ENCODE data around the gene HPSE.

HPSE gene

DNA sequence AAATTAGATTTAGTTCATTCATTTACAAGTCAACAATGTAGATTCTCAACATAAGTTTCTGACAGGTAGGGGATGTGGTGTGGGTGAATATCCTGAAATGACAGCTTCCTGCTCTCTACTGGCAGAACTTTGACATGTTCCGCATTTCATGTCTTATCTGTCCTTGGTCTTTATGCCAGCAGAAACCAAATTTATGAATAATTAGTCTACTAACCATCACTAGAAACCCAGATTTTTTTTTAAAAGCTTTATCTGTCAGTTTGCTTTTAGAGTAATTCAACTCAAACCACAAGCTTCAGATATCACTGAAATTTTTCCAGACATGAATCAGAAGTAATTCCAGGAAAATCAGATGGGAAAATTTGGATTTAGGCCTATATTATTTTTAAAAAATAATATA is 68.0 kb downstream of the HPSE start:
- in situ Hi-C loops (cut with HindIII; ENCODE audit: low pct_unique_long_range_greater_than_20kb, low sequenced_read_pairs), result no loop called here
- no peak for TF ChIP-seq JUND (IDR thresholded peaks at IDR 0.05; ENCODE audit: low read depth)
- no peak for DNase-seq (ENCODE audit: low read depth in 1 of 2, low spot score in 1 of 2)

DNA sequence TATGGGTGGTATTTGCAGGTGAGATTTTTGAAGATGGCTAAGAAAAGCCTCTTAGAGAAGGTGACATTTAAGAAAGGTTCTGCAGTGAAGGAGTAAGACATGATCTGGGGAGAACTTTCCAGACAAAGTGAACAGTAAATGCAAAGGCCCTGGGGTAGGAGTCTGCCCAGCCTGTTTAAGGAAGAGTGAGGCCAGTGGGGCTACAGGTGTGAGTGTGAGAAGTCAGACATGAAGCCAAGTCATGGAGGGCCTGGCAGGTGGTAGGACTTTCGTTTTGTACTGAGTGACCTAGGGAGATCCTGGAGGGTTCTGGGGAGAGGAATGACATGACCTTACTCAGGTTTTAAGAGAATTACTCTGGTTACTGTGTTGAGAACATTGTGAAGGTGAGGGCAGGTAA is 71.5 kb downstream of the HPSE start:
- DNase-seq (ENCODE audit: low read depth in 1 of 2, low spot score in 1 of 2), result no peak
- no peak for TF ChIP-seq JUND (IDR thresholded peaks at IDR 0.05; ENCODE audit: low read depth)
- in situ Hi-C loops (cut with HindIII; ENCODE audit: low pct_unique_long_range_greater_than_20kb, low sequenced_read_pairs), result no loop called here

GRCh38 chr4:83262682-83263081 is 72.0 kb downstream of the HPSE start:
- TF ChIP-seq JUND (IDR thresholded peaks at IDR 0.05; ENCODE audit: low read depth), result no peak
- DNase-seq (ENCODE audit: low read depth in 1 of 2, low spot score in 1 of 2), result no peak
- in situ Hi-C loops (cut with HindIII; ENCODE audit: low pct_unique_long_range_greater_than_20kb, low sequenced_read_pairs), result no loop called here

- no peak for TF ChIP-seq JUND (IDR thresholded peaks at IDR 0.05; ENCODE audit: low read depth)
- in situ Hi-C loops (cut with HindIII; ENCODE audit: low pct_unique_long_range_greater_than_20kb, low sequenced_read_pairs), result no loop called here
- DNase-seq (ENCODE audit: low read depth in 1 of 2, low spot score in 1 of 2), result no peak
Measured at GRCh38 chr4:83261307-83261706, 73.3 kb downstream of the HPSE start.

DNA sequence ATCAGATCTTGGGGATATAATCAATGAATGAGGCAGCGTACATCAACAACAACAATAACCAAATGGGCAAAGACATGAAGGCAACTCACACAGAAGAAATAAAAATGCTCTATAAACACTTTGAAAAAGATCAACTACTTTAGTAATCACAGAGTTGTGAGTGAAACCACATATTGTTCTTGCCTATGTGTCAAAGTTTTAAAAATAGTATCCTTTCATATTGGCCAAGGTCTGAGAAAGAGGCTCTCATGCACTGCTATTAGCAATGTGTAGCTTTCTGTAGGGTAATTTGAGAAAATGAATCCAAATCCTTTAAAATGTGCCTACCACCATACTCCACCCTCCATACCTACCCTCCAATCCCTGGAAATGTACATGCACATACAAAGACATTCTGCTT is 75.1 kb downstream of the HPSE start:
- TF ChIP-seq JUND (IDR thresholded peaks at IDR 0.05; ENCODE audit: low read depth), result no peak
- in situ Hi-C loops (cut with HindIII; ENCODE audit: low pct_unique_long_range_greater_than_20kb, low sequenced_read_pairs), result no loop called here
- DNase-seq (ENCODE audit: low read depth in 1 of 2, low spot score in 1 of 2), result no peak

DNA sequence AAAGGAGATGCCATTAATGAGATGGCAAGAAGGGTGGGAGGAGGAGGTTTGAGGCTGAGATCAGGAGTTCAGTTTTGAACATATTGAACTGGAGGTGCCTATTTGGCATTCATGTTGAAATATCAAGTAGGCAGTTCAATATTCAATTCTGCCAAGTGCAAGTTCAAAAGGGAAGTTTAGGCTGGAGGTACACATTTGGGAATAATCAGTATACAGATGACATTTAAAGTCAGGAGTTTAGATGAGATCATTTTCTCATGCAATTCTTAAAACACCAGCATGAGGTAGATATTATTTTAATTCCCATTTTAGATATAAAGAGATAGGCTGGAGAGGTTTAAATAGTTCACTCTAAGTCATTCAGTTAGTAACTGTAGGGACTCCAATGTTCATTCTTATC is 76.2 kb downstream of the HPSE start:
- in situ Hi-C loops (cut with HindIII; ENCODE audit: low pct_unique_long_range_greater_than_20kb, low sequenced_read_pairs), result no loop called here
- no peak for DNase-seq (ENCODE audit: low read depth in 1 of 2, low spot score in 1 of 2)
- no peak for TF ChIP-seq JUND (IDR thresholded peaks at IDR 0.05; ENCODE audit: low read depth)

DNA sequence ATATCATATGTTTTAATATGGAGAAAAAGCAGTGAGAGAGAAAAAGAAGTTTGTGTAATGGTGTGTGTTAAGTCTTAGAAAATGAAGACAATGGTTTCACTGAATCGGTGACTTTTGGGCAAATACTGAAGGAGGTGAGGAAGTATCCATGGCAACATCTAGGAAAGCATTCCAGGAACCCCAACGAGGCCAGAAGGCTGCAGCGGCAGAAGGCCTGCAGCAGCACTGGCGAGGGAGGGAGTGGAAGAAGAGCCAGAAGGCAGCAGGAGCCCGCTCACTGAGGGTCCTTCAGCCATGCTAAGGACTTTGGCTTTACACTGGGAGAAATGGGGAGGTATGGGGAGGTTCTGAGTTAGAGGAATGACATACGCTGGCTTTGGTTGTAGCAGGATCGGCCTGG is 76.8 kb downstream of the HPSE start:
- TF ChIP-seq JUND (IDR thresholded peaks at IDR 0.05; ENCODE audit: low read depth), result no peak
- in situ Hi-C loops (cut with HindIII; ENCODE audit: low pct_unique_long_range_greater_than_20kb, low sequenced_read_pairs), result no loop called here

DNA sequence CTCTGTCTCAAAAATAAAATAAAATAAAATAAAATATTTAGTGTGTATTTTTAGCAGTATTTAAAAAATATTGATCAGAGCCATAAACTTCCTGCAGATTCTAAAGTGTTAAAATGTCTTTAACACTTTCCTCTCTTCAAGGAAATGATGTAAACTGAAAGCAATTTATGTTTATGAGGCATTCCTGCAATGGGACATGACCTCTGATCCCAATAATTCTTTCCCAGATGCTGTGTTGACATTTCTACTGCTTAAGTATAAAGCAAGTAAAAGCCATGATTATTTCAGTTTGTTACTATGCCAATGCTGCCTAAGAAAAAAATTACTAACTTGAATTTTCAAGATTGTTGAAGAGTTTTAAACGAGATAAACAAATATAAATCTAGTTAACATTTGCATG is 79.1 kb downstream of the HPSE start:
- DNase-seq (ENCODE audit: low read depth in 1 of 2, low spot score in 1 of 2), result peak in 1 of 2 experiments; percentile 37
- no peak for TF ChIP-seq JUND (IDR thresholded peaks at IDR 0.05; ENCODE audit: low read depth)
- in situ Hi-C loops (cut with HindIII; ENCODE audit: low pct_unique_long_range_greater_than_20kb, low sequenced_read_pairs), result no loop called here

More for the DNA sequence above, 76.8 kb downstream of the HPSE start:
- DNase-seq (ENCODE audit: low read depth in 1 of 2, low spot score in 1 of 2), result no peak

DNA sequence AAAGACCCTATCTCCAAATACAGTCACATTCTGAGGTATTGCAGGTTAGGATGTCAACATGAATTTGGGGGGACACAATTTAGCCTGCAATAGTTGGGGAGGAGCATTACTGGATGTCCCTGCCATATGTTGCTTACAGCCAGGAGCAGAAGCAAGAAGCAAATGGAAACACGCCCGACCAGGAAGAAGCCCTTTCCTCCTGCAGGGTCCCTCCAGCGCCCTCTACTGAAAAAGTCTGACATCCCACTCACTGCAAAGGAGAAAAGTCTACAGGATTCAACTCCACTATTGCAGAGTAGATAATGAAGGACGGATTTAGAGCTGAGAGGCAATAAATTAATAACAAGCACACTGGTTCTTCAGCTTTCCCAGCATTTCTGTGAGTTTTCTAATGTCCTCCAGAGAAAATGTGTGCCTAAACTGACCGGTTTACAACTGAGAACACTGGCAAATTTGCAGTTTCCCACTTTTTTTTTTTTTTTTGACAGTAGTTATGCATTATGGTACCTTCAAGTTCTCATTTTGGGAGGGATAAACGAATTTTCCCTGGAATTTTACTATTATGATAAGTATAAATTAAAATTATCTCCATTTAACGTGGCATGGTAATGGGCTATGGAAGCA is 81.8 kb downstream of the HPSE start:
- in situ Hi-C loops (cut with HindIII; ENCODE audit: low pct_unique_long_range_greater_than_20kb, low sequenced_read_pairs), result no loop called here
- peak in 1 of 2 experiments; percentile 70 for DNase-seq (ENCODE audit: low read depth in 1 of 2, low spot score in 1 of 2)
- no peak for TF ChIP-seq JUND (IDR thresholded peaks at IDR 0.05; ENCODE audit: low read depth)

GRCh38 chr4:83251447-83251830 is 83.2 kb downstream of the HPSE start:
- no peak for TF ChIP-seq JUND (IDR thresholded peaks at IDR 0.05; ENCODE audit: low read depth)
- in situ Hi-C loops (cut with HindIII; ENCODE audit: low pct_unique_long_range_greater_than_20kb, low sequenced_read_pairs), result no loop called here
- no peak for DNase-seq (ENCODE audit: low read depth in 1 of 2, low spot score in 1 of 2)

GRCh38 chr4:83250687-83251446 is 83.8 kb downstream of the HPSE start:
- no peak for DNase-seq (ENCODE audit: low read depth in 1 of 2, low spot score in 1 of 2)
- in situ Hi-C loops (cut with HindIII; ENCODE audit: low pct_unique_long_range_greater_than_20kb, low sequenced_read_pairs), result no loop called here
- TF ChIP-seq JUND (IDR thresholded peaks at IDR 0.05; ENCODE audit: low read depth), result no peak

- in situ Hi-C loops (cut with HindIII; ENCODE audit: low pct_unique_long_range_greater_than_20kb, low sequenced_read_pairs), result no loop called here
- peak; percentile 5 to 53 for DNase-seq (ENCODE audit: low read depth in 1 of 2, low spot score in 1 of 2)
- no peak for TF ChIP-seq JUND (IDR thresholded peaks at IDR 0.05; ENCODE audit: low read depth)
Measured at GRCh38 chr4:83248486-83248885, 86.2 kb downstream of the HPSE start.

DNA sequence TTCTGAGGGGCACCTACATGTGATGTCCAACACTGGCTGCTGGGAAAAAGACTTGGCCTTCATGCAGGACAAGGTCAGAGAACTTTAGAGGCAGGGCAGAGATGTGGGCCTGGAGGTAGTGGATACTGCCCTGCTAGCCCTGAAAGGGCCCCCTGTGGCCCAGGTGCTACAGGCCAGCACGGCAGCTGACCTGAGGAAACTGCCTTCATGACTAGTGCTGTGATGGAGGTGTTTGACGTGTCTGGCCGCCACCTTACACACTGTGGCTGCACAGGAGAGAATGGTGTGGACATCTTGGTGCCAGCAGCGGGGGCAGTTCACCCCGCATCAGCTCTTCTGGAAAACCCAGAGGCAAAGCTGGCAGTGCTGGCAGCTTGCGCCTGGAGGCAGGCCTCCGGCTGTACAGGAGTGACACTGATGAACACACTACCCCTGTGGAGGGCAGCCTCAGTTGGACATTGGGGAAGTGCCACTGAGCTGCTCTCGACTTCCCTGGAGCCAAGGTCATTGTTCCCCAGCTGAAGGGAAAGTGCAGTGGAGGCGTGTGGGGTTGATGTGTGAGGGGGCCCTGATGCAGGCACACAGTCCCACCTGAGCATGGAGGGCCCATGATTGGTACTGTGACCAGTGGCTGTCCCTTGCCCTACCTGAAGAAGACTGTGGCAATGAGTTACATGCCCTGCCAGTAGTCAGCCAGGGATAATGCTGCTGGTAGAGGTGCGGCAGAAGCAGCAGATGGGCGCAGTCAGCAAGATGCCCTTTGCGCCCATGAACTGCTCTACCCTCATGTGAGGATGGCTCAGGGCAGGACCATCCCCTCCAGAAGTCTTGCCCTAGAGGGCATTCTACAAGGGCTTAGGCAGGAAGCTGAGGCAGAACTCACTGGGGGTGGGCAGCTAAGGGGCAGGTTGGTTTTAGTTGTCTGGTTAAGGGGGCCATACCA is 87.0 kb downstream of the HPSE start:
- in situ Hi-C loops (cut with HindIII; ENCODE audit: low pct_unique_long_range_greater_than_20kb, low sequenced_read_pairs), result no loop called here
- DNase-seq (ENCODE audit: low read depth in 1 of 2, low spot score in 1 of 2), result no peak
- TF ChIP-seq JUND (IDR thresholded peaks at IDR 0.05; ENCODE audit: low read depth), result no peak
